ENCODE measurements around the gene CCDC134.

CCDC134 gene

GRCh38 chr22:41758231-41758630 lies 42.2 kb upstream of the CCDC134 start:
- no peaks in the 10 kb centered on the region for H3K36me3 ChIP-seq (ENCODE audit: control insufficient read depth in 2 of 2, insufficient read depth in 1 of 2, low read length in 2 of 2)
- no peak overlapping the region for H3K27ac ChIP-seq (ENCODE audit: extremely low read depth, low read depth, low read length)
- no peaks in the 10 kb centered on the region for H3K9me3 ChIP-seq (ENCODE audit: control insufficient read depth, insufficient read depth, low read depth, low read length)
- no peak for TF ChIP-seq ZNF214 (tag by site-specific recombination; IDR thresholded peaks at IDR 0.05; ENCODE audit: borderline replicate concordance)
- no peak overlapping the region for H3K4me3 ChIP-seq (ENCODE audit: low read depth, low read length)
- ChIA-PET CTCF (interaction anchor here (0.6 to 4.9 kb wide), 3 partner anchors 12 to 61 kb away, joined by 3 to 27 read pairs (median 4); no protein-coding TSS in a partner anchor), POLR2A (no interaction called here)
- H3K4me1 ChIP-seq (ENCODE audit: control insufficient read depth, insufficient read depth, low read length), result no peaks in the 10 kb centered on the region

GRCh38 chr22:41762980-41763779 lies 37.3 kb upstream of the CCDC134 start:
- Histone ChIP-seq H3K4me3 (ENCODE audit: low read depth, low read length) (no peak overlapping the region), H3K9me3 (ENCODE audit: control insufficient read depth, insufficient read depth, low read depth, low read length) (no peaks in the 10 kb centered on the region), H3K27ac (ENCODE audit: extremely low read depth, low read depth, low read length) (no peak overlapping the region), H3K36me3 (ENCODE audit: control insufficient read depth in 2 of 2, insufficient read depth in 1 of 2, low read length in 2 of 2) (no peaks in the 10 kb centered on the region), H3K4me1 (ENCODE audit: control insufficient read depth, insufficient read depth, low read length) (no peaks in the 10 kb centered on the region)
- ChIA-PET POLR2A (interaction anchor here (0.6 to 1.1 kb wide), 3 partner anchors 12 to 76 kb away, joined by 3 to 4 read pairs (median 4); no protein-coding TSS in a partner anchor), CTCF (interaction anchor here (0.6 to 2.8 kb wide), 26 partner anchors 10 to 672 kb away, joined by 3 to 22 read pairs (median 4); partner anchors contain the start of genes CCDC134 and MEI1)
- TF ChIP-seq TRIM28 (IDR thresholded peaks at IDR 0.05; ENCODE audit: borderline replicate concordance, low read length), result peak; percentile 86; the same call in 1 of the 2 replicates
- TF ChIP-seq, protein P1, sequence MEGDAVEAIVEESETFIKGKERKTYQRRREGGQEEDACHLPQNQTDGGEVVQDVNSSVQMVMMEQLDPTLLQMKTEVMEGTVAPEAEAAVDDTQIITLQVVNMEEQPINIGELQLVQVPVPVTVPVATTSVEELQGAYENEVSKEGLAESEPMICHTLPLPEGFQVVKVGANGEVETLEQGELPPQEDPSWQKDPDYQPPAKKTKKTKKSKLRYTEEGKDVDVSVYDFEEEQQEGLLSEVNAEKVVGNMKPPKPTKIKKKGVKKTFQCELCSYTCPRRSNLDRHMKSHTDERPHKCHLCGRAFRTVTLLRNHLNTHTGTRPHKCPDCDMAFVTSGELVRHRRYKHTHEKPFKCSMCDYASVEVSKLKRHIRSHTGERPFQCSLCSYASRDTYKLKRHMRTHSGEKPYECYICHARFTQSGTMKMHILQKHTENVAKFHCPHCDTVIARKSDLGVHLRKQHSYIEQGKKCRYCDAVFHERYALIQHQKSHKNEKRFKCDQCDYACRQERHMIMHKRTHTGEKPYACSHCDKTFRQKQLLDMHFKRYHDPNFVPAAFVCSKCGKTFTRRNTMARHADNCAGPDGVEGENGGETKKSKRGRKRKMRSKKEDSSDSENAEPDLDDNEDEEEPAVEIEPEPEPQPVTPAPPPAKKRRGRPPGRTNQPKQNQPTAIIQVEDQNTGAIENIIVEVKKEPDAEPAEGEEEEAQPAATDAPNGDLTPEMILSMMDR (tag by site-specific recombination; IDR thresholded peaks at IDR 0.05), result peak; percentile 53; the same call in 1 of the 2 replicates
- TF ChIP-seq ZFHX2 (tag by site-specific recombination; conservative IDR thresholded peaks at IDR 0.05), result peak; percentile 71
- peak; percentile 26; the same call in 1 of the 2 replicates for TF ChIP-seq ZNF654 (tag by site-specific recombination; IDR thresholded peaks at IDR 0.05; ENCODE audit: low read depth)
- TF ChIP-seq TCF7L2 (IDR thresholded peaks at IDR 0.05; ENCODE audit: borderline replicate concordance, low read depth, low read length), result peak; percentile 18; the same call in 1 of the 2 replicates
- TF ChIP-seq ZNF175 (tag by site-specific recombination; IDR thresholded peaks at IDR 0.05), result no peak
- TF ChIP-seq ZNF623 (tag by site-specific recombination; IDR thresholded peaks at IDR 0.05), result no peak
- no peak for TF ChIP-seq PRDM2 (tag by site-specific recombination; IDR thresholded peaks at IDR 0.05; ENCODE audit: borderline replicate concordance)
- peak; percentile 81 for TF ChIP-seq EGR2 (tag by site-specific recombination; IDR thresholded peaks at IDR 0.05; ENCODE audit: low read depth)
- peak; percentile 75 for TF ChIP-seq GLIS1 (tag by site-specific recombination; IDR thresholded peaks at IDR 0.05)
- peak; percentile 90 for TF ChIP-seq ZBTB17 (tag by site-specific recombination; IDR thresholded peaks at IDR 0.05)
- peak; percentile 46; the same call in 1 of the 2 replicates for TF ChIP-seq SP7 (tag by site-specific recombination; IDR thresholded peaks at IDR 0.05)

All from HEK293 (cell line).